Peyer's patch (tissue), 4 donors: ENCODE data around the gene ATP11C.

Experiments used
- CTCF ChIP-seq, 6 experiments: fragments of 450-650 bp in 4 of 6; fragments of 200-600 bp in 2 of 6; sonication (generic) in 1 of 6; IDR thresholded peaks; one replicate each; pipeline ENCODE4 v1.5.1; 2017 to 2019; ENCODE audit warnings: antibody characterized with exemption in 6 of 6, mild to moderate bottlenecking in 3 of 6, moderate library complexity in 1 of 6
- POLR2A ChIP-seq, 2 donors: fragments of 450-650 bp; IDR thresholded peaks; one replicate each; pipeline ENCODE4 v1.5.1; 2017; ENCODE audit warnings: antibody characterized with exemption in 2 of 2, mild to moderate bottlenecking in 2 of 2, moderate library complexity in 2 of 2

- TF ChIP-seq CTCF (IDR thresholded peaks at IDR 0.05) (no peak), POLR2A (IDR thresholded peaks at IDR 0.05) (no peak)
These were observed 12.5 kb downstream of the ATP11C start for GRCh38 chrX:139920316-139920715.
